Keratinocyte (primary cell): ENCODE measurements around the gene ABCA12. TPM values are rescaled to one million over a fixed set of nuclear protein-coding genes. Genes with fewer than 3 reads are reported as not detected.

ENCODE experiments used
- DNase-seq: peaks from one replicate; pipeline ENCODE4 v3.0.0-alpha.2; 2011; ENCODE audit warnings: low read depth, missing footprints, low spot score
- FAIRE-seq: peaks from 2 replicates; lab custom pipeline; 2011; peaks lifted over from hg19 to GRCh38; lab: Jason Lieb, UNC
- H2AFZ ChIP-seq: 2 replicates; pipeline ENCODE4 v1.6.0; 2012; ENCODE audit warnings: low read length, control low read depth, inconsistent platforms; ENCODE audit not compliant: control insufficient read depth
- H3K27ac ChIP-seq: 2 replicates; pipeline ENCODE4 v1.5.1; 2011; ENCODE audit warnings: low read length; ENCODE audit not compliant: control insufficient read depth, insufficient read depth
- H3K27me3 ChIP-seq: 3 replicates; pipeline ENCODE4 v1.6.0; 2011; ENCODE audit warnings: low read length; ENCODE audit not compliant: control insufficient read depth, insufficient read depth; ENCODE audit errors: extremely low read depth
- H3K36me3 ChIP-seq, 2 experiments: 2 replicates in 1 of 2; 3 replicates in 1 of 2; pipeline ENCODE4 v1.5.1; 2011; ENCODE audit warnings: low read length in 2 of 2, mild to moderate bottlenecking in 1 of 2; ENCODE audit not compliant: control insufficient read depth in 2 of 2, insufficient read depth in 2 of 2; ENCODE audit errors: extremely low read depth in 1 of 2
- H3K4me1 ChIP-seq: 3 replicates; pipeline ENCODE4 v1.5.1; 2011; ENCODE audit warnings: low read length; ENCODE audit not compliant: control insufficient read depth, insufficient read depth; ENCODE audit errors: extremely low read depth
- H3K4me2 ChIP-seq: 3 replicates; pipeline ENCODE4 v1.6.0; 2011; ENCODE audit warnings: low read depth, low read length; ENCODE audit not compliant: control insufficient read depth, insufficient read depth; ENCODE audit errors: extremely low read depth
- H3K4me3 ChIP-seq, 3 experiments: fragments of 200-600 bp in 1 of 3; sonication (generic) in 1 of 3; 2 replicates in 2 of 3; 3 replicates in 1 of 3; pipeline ENCODE4 v1.5.1; 2011 to 2016; ENCODE audit warnings: low read length in 3 of 3, mild to moderate bottlenecking in 3 of 3, control low read depth in 2 of 3, inconsistent platforms in 1 of 3, low read depth in 1 of 3, mixed read lengths in 1 of 3, mixed run types in 1 of 3, moderate library complexity in 1 of 3; ENCODE audit not compliant: control insufficient read depth in 2 of 3, insufficient read depth in 2 of 3; ENCODE audit errors: extremely low read depth in 1 of 3
- H3K79me2 ChIP-seq: 2 replicates; pipeline ENCODE4 v1.6.0; 2012; ENCODE audit warnings: low read length; ENCODE audit not compliant: control insufficient read depth, insufficient read depth
- H3K9ac ChIP-seq: 3 replicates; pipeline ENCODE4 v1.6.0; 2011; ENCODE audit warnings: low read length; ENCODE audit not compliant: control insufficient read depth, insufficient read depth; ENCODE audit errors: extremely low read depth
- H3K9me1 ChIP-seq: 3 replicates; pipeline ENCODE4 v1.6.0; 2011; ENCODE audit warnings: low read length; ENCODE audit not compliant: control insufficient read depth, insufficient read depth; ENCODE audit errors: extremely low read depth
- H3K9me3 ChIP-seq: 2 replicates; pipeline ENCODE4 v1.5.1; 2012; ENCODE audit warnings: low read depth, low read length; ENCODE audit not compliant: control insufficient read depth
- H4K20me1 ChIP-seq: 3 replicates; pipeline ENCODE4 v1.6.0; 2011; ENCODE audit warnings: low read length; ENCODE audit not compliant: control insufficient read depth, insufficient read depth; ENCODE audit errors: extremely low read depth
- EZH2 ChIP-seq: IDR thresholded peaks from one replicate; pipeline ENCODE4 v1.6.1; 2012; ENCODE audit warnings: inconsistent platforms, mild to moderate bottlenecking, low read length, moderate library complexity
- dilution Hi-C: fragments of 300-500 bp; cut with MboI; formaldehyde crosslinking; loops from one replicate; pipeline ENCODE4 v1.7.0; 2020; ENCODE audit warnings: low sequenced_read_pairs; ENCODE audit not compliant: extremely low pct_ligation_motif_present
- polyA plus RNA-seq, 5 experiments: library from polyadenylated mRNA; depleted of rRNA in 3 of 5; stranded (reverse) in 3 of 5; stranded (forward) in 1 of 5; unstranded in 1 of 5; fragments of >200 nt; gene quantifications; 1 replicate in 1 of 5; 2 replicates in 3 of 5; 3 replicates in 1 of 5; pipeline versions ENCODE4 v1.2.1 to v1.2.3, GENCODE V29; 2011 to 2012; ENCODE audit warnings: missing spikeins in 2 of 5, low read depth in 1 of 5, low replicate concordance in 1 of 5
- TF ChIP-seq, protein P1 (sequence below), 3 experiments: IDR thresholded peaks in 1 of 3; conservative IDR thresholded peaks in 1 of 3; optimal IDR thresholded peaks in 1 of 3; 2 replicates in 2 of 3; 3 replicates in 1 of 3; pipeline versions ENCODE3 to v1.5.1; 2011; ENCODE audit warnings: low read length in 3 of 3, mild to moderate bottlenecking in 3 of 3, moderate library complexity in 2 of 3, control low read depth in 1 of 3, inconsistent platforms in 1 of 3; ENCODE audit not compliant: insufficient read depth in 2 of 3; ENCODE audit errors: extremely low read depth in 1 of 3

Gene ABCA12
- polyA plus RNA-seq, 1 donor (not counting 4 experiments of a cell fraction or from before 2014, with no cell fraction given): 10.9 TPM

DNA sequence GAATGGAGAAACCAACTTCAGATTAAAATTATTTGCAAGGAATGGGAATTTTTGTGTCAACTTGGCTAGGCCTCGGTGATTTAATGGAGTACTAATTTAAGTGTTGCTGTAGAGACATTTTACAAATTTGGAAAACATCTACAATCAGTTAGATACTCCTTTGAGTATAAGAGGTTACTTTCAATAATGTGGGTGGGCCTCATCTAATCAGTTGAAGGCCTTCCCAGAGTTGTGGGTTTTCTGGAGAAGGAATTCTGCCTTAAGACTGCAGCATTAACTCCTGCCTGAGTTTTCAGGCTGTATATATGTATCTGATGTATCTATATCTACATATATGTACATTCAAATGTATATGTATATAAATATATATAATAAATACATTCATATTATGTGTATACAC lies 47.6 kb upstream of the ABCA12 start:
- FAIRE-seq: no peak
- H4K20me1 ChIP-seq: no peaks in the 10 kb centered on the region
- peaks cover 22% of the 10 kb centered on the region for H3K4me1 ChIP-seq
- H2AFZ ChIP-seq: no peak overlapping the region
- H3K27ac ChIP-seq: no peak overlapping the region
- H3K79me2 ChIP-seq: no peaks in the 10 kb centered on the region
- no peaks in the 10 kb centered on the region for H3K36me3 ChIP-seq
- H3K4me3 ChIP-seq: no peak overlapping the region
- H3K9ac ChIP-seq: no peak overlapping the region
- H3K9me3 ChIP-seq: no peaks in the 10 kb centered on the region
- H3K4me2 ChIP-seq: no peak overlapping the region
- H3K9me1 ChIP-seq: no peaks in the 10 kb centered on the region
- no peak for TF ChIP-seq EZH2
- TF ChIP-seq, protein P1, sequence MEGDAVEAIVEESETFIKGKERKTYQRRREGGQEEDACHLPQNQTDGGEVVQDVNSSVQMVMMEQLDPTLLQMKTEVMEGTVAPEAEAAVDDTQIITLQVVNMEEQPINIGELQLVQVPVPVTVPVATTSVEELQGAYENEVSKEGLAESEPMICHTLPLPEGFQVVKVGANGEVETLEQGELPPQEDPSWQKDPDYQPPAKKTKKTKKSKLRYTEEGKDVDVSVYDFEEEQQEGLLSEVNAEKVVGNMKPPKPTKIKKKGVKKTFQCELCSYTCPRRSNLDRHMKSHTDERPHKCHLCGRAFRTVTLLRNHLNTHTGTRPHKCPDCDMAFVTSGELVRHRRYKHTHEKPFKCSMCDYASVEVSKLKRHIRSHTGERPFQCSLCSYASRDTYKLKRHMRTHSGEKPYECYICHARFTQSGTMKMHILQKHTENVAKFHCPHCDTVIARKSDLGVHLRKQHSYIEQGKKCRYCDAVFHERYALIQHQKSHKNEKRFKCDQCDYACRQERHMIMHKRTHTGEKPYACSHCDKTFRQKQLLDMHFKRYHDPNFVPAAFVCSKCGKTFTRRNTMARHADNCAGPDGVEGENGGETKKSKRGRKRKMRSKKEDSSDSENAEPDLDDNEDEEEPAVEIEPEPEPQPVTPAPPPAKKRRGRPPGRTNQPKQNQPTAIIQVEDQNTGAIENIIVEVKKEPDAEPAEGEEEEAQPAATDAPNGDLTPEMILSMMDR (optimal IDR thresholded peaks at IDR 0.05 in 1 of 3, IDR thresholded peaks at IDR 0.05 in 1 of 3, conservative IDR thresholded peaks at IDR 0.05 in 1 of 3; ENCODE audit: extremely low read depth in 1 of 3, insufficient read depth in 2 of 3, low read length in 3 of 3): no peak
- dilution Hi-C loops: no loop called here
- H3K27me3 ChIP-seq: no peaks in the 10 kb centered on the region
- DNase-seq: no peak

DNA sequence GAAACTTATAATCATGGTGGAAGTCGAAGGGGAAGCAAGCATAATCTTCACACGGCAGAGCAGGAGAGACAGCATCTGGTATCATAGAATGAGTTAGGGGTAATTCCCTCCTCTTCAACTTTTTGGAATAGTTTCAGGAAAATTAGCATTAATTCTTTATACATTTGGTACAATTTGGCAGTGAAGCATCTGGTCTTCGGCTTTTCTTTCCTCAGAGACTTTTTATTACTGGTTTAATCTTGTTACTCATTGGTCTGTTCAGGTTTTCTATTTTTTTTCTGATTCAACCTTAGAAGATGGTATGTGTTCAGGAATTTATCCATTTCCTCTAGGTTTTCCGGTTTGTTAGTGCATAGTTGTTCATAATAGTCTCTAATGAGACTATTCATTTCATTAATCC lies 39.7 kb upstream of the ABCA12 start:
- dilution Hi-C loops: no loop called here
- Histone ChIP-seq H3K27me3 (no peaks in the 10 kb centered on the region), H3K79me2 (no peaks in the 10 kb centered on the region), H3K4me1 (no peaks in the 10 kb centered on the region), H4K20me1 (no peaks in the 10 kb centered on the region), H3K9ac (no peak overlapping the region), H2AFZ (no peak overlapping the region), H3K4me3 (no peak overlapping the region), H3K36me3 (no peaks in the 10 kb centered on the region), H3K9me3 (no peaks in the 10 kb centered on the region), H3K9me1 (no peaks in the 10 kb centered on the region), H3K4me2 (no peak overlapping the region), H3K27ac (no peak overlapping the region)
- TF ChIP-seq, protein P1 (optimal IDR thresholded peaks at IDR 0.05 in 1 of 3, IDR thresholded peaks at IDR 0.05 in 1 of 3, conservative IDR thresholded peaks at IDR 0.05 in 1 of 3; ENCODE audit: extremely low read depth in 1 of 3, insufficient read depth in 2 of 3, low read length in 3 of 3): no peak
- no peak for TF ChIP-seq EZH2
- DNase-seq (no peak), FAIRE-seq (no peak)
